Mammary epithelial cell (primary cell): Measurements from ENCODE around the gene CCDC102B.

Experiments used
- CTCF ChIP-seq, 2 donors: IDR thresholded peaks in 1 of 2; conservative IDR thresholded peaks in 1 of 2; 2 replicates each; pipeline ENCODE4 v1.5.1; 2011 to 2012; ENCODE audit warnings: inconsistent platforms in 2 of 2, low read length in 2 of 2, mild to moderate bottlenecking in 2 of 2, control low read depth in 1 of 2, low read depth in 1 of 2; ENCODE audit not compliant: insufficient read depth in 1 of 2; ENCODE audit errors: extremely low read depth in 1 of 2
- EZH2 ChIP-seq: IDR thresholded peaks from 2 replicates; pipeline ENCODE4 v1.6.1; 2012; ENCODE audit warnings: low read length, inconsistent platforms, borderline replicate concordance

- no peak for TF ChIP-seq CTCF (conservative IDR thresholded peaks at IDR 0.05 in 1 of 2, IDR thresholded peaks at IDR 0.05 in 1 of 2; ENCODE audit: extremely low read depth in 1 of 2, insufficient read depth in 1 of 2, low read depth in 1 of 2, low read length in 2 of 2)
- TF ChIP-seq EZH2: no peak
These were observed 67.1 kb downstream of the CCDC102B start for GRCh38 chr18:68865021-68865420.
